Measurements from ENCODE around the gene IFNG. TPM values are rescaled to one million over a fixed set of nuclear protein-coding genes. Genes with fewer than 3 reads are reported as not detected.

IFNG gene
- total and polyA plus RNA-seq, 10 donors: 0.23 to 2.2 (median 0.60) TPM; not detected in 1

DNA sequence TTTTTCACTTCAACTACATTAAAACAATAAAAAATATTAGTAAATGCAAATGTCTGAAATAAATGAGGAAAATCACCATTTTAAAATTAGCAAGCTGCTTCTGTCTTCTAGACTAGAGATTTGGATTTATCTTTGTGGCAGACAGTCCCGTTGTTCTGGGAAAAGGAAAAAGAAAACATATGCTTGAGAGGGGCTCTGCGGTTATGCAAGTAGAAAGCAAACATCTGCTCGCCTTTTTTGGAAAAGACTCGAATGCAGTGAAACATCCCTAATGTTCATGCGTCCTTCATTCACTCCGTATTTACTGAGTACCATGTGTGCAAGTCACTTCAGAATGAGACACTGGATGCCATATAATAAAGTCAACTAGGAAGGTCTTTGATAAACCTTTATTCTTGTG is 44.9 kb downstream of the IFNG start:
- no peak overlapping the region for H3K27ac ChIP-seq
- no peak overlapping the region for H3K4me3 ChIP-seq
- WGBS, 5 donors: 76 to 89% (median 85%) methylated on average over 6 of the region's 6 CpGs
- H3K4me1 ChIP-seq: peaks cover 0 to 16% (median 0%) of the 10 kb centered on the region in 6 donors
- TF ChIP-seq POLR2A (IDR thresholded peaks at IDR 0.05) (no peak), POLR2AphosphoS5 (IDR thresholded peaks at IDR 0.05) (no peak)
- TF ChIP-seq, protein P1, sequence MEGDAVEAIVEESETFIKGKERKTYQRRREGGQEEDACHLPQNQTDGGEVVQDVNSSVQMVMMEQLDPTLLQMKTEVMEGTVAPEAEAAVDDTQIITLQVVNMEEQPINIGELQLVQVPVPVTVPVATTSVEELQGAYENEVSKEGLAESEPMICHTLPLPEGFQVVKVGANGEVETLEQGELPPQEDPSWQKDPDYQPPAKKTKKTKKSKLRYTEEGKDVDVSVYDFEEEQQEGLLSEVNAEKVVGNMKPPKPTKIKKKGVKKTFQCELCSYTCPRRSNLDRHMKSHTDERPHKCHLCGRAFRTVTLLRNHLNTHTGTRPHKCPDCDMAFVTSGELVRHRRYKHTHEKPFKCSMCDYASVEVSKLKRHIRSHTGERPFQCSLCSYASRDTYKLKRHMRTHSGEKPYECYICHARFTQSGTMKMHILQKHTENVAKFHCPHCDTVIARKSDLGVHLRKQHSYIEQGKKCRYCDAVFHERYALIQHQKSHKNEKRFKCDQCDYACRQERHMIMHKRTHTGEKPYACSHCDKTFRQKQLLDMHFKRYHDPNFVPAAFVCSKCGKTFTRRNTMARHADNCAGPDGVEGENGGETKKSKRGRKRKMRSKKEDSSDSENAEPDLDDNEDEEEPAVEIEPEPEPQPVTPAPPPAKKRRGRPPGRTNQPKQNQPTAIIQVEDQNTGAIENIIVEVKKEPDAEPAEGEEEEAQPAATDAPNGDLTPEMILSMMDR (IDR thresholded peaks at IDR 0.05 in 8 of 11, conservative IDR thresholded peaks at IDR 0.05 in 3 of 11): no peak
- no peaks in the 10 kb centered on the region for H3K9me3 ChIP-seq
- intact Hi-C loops (cut with DNase I; ENCODE audit: low total_unique reads): no loop called here
- no peaks in the 10 kb centered on the region for H3K27me3 ChIP-seq (replicated peaks in 1 of 7)
- DNase-seq: no peak
- H3K36me3 ChIP-seq: no peaks in the 10 kb centered on the region

DNA sequence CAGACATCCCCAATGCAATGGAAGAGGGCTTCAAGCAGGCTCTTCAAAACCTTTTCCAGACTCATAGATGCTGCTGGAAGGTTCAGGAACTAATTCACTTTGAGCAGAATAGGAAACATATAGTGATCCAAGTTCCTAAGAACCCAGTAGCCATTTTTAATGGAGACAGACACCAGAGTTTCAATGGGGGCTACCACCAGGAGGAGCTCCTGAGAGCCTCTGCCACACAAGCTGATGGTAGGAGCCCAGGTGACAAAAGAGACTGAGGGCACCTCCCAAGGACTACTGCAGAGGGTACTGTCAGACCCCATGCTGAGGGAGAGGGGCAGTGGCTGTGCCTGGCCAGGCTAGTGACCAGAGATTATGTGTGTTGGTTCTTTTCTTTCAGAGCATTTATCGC is 45.9 kb downstream of the IFNG start:
- 0 to 82% (median 77%) methylated on average over 1 of the region's 1 CpG for WGBS, 5 donors
- DNase-seq: no peak
- Histone ChIP-seq H3K27me3 (replicated peaks in 1 of 7) (no peaks in the 10 kb centered on the region), H3K36me3 (no peaks in the 10 kb centered on the region), H3K4me3 (no peak overlapping the region), H3K4me1 (peaks cover 0 to 6% (median 0%) of the 10 kb centered on the region in 6 donors), H3K9me3 (no peaks in the 10 kb centered on the region), H3K27ac (no peak overlapping the region)
- no peak for TF ChIP-seq POLR2A (IDR thresholded peaks at IDR 0.05)
- TF ChIP-seq, protein P1 (IDR thresholded peaks at IDR 0.05 in 8 of 11, conservative IDR thresholded peaks at IDR 0.05 in 3 of 11): peak in 5 of 11 experiments; percentile 5 to 33 (median 25)
- intact Hi-C loops (cut with DNase I; ENCODE audit: low total_unique reads): no loop called here

DNA sequence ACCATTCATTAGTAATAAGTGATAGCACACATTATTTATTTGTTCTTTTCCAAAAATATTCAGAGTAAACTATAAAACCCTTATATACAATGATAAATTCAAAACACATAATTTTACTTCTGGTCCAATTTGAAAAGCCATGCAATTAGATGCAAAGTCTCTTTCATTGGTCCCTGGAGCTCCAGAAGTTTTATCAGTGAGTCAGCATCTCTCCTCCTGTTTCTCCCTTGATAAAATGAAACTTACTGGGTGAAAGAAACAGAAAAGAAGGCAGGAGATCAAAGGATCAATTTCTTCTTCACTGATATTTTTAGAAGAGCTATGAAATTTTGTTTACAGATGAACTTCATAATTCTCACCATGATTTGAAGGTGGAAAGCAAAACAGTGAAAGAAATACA is 47.5 kb downstream of the IFNG start:
- Histone ChIP-seq H3K9me3 (no peaks in the 10 kb centered on the region), H3K27ac (no peak overlapping the region), H3K4me3 (no peak overlapping the region), H3K27me3 (replicated peaks in 1 of 7) (no peaks in the 10 kb centered on the region), H3K36me3 (no peaks in the 10 kb centered on the region), H3K4me1 (no peaks in the 10 kb centered on the region)
- intact Hi-C loops (cut with DNase I; ENCODE audit: low total_unique reads): no loop called here
- no peak for TF ChIP-seq POLR2A (IDR thresholded peaks at IDR 0.05)
- DNase-seq: no peak

DNA sequence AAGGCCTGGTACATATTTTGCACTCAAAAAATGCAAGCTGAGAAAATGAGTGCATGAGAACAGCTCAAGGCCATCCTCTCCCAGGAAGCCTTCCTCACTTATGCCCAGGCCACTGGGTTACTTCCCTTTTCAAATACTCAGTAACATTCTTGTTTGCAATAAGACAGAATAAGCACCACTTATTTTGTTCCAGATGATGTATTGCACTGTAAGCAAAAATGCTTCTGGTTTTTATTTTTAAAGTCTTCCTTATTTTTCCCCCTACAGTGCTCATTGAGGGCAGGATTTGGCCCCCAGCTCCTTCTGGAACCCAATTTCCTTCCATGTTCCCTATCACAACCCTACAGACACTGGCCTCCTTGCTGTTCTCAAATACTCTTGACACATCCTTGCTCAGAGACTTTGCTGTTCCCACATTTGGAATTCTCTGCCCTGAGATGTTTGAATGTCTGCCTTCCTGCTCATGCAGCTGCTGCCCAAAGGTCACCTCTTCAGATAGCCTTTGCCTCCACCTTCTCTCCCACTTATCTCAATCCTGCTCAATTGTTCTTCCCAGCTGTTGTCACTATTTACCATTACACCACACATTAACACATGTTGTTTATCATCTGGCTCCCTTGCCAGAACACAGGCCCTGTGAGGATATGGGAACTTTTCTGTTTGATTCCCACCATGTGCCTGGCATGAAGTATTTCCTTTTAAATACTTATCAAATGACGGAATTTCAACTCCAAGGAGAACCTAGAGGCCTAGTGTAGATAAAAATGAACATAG is 49.9 kb downstream of the IFNG start:
- DNase-seq: no peak
- no peak overlapping the region for H3K4me3 ChIP-seq
- no peaks in the 10 kb centered on the region for H3K9me3 ChIP-seq
- 73 to 86% (median 81%) methylated on average over 1 of the region's 1 CpG for WGBS, 5 donors
- no peaks in the 10 kb centered on the region for H3K27me3 ChIP-seq (replicated peaks in 1 of 7)
- intact Hi-C loops (cut with DNase I; ENCODE audit: low total_unique reads): no loop called here
- no peak overlapping the region for H3K27ac ChIP-seq
- no peaks in the 10 kb centered on the region for H3K36me3 ChIP-seq
- H3K4me1 ChIP-seq: no peaks in the 10 kb centered on the region
- TF ChIP-seq POLR2A (IDR thresholded peaks at IDR 0.05) (no peak), POLR2AphosphoS5 (IDR thresholded peaks at IDR 0.05) (no peak)
- TF ChIP-seq, protein P1 (IDR thresholded peaks at IDR 0.05 in 8 of 11, conservative IDR thresholded peaks at IDR 0.05 in 3 of 11): no peak
